CD4-positive, alpha-beta T cell treated with Interleukin-6 for 4 hours (primary cell): Measurements from ENCODE around the gene ECHDC3.
"Not testable (repeated sequence)": the region's sequence is repeated elsewhere in the genome, so short reads cannot be mapped to it uniquely, and the experiment has no call there.

Experiments
- DNase-seq: peaks from one replicate; pipeline ENCODE4 v3.0.0-alpha.2; 2020; ENCODE audit warnings: mixed read lengths

ECHDC3 gene

GRCh38 chr10:11716686-11717085, 25.5 kb upstream of the ECHDC3 start:
- no peak for DNase-seq

GRCh38 chr10:11719496-11720259, 22.5 kb upstream of the ECHDC3 start:
- DNase-seq: no peak

- no peak for DNase-seq
Measured at GRCh38 chr10:11720260-11720741, 21.9 kb upstream of the ECHDC3 start.

GRCh38 chr10:11721806-11722205, 20.4 kb upstream of the ECHDC3 start:
- DNase-seq: no peak

GRCh38 chr10:11723359-11723758, 18.8 kb upstream of the ECHDC3 start:
- DNase-seq: no peak

DNA sequence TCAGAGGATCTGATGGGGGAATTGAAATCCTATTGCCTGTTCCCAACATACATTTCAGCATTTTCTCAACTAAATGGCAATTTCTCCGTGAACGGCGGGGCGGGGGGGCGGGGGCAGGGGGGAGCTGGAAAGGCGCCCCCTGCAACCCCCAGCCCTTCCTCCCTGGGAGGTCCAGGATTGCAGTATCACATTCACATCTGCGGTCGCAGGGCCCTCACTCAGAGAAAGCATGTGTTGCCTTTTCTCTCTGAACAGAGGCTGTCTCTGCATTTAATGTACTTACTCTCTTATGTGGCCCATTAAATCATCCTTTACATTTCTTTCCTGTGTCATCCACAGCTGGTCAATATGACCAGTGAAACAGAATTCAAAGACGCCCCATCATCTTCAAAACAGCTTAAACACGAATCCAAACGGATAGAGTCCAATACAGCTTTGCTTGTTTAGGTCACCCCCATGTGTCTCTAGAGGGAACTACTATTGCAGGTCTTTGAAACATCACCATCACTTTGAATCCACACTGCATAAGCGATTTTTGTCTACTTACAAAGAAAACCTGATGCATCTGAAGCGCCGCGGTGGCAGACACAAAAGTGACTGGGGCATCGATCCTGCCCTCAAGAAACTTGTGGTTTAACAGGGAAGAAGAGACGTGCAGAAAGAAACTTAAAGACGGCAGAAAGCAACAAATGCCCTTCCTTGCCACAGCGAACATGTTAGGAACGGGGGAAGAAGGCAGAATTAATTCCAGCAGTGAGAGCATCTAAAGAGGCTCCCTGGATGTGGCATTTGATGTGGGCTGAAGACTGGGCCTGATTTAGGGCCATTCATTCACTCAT, 17.0 kb upstream of the ECHDC3 start:
- DNase-seq: no peak

- DNase-seq: no peak
Measured at GRCh38 chr10:11725912-11726311, 16.3 kb upstream of the ECHDC3 start.

- DNase-seq: no peak
Measured at GRCh38 chr10:11727563-11727962, 14.6 kb upstream of the ECHDC3 start.

DNA sequence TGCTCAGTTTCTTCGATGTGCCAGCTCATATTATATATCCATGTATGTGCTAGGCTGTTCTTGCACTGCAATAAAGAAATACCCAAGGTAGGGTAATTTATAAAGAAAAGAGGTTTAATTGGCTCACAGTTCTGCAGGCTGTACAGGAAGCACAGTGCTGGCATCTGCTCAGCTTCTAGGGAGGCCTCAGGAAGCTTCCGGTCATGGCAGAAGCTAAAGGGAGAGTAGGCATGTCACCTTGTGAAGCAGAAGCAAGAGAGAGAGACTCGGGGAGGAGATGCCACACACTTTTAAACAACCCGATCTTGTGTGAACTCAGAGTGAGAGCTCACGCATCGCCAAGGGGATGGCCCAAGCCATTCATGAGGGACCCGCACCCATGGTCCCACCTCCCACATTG, 13.8 kb upstream of the ECHDC3 start:
- DNase-seq: no peak

- DNase-seq: no peak
Measured at GRCh38 chr10:11729790-11730315, 12.3 kb upstream of the ECHDC3 start.

DNA sequence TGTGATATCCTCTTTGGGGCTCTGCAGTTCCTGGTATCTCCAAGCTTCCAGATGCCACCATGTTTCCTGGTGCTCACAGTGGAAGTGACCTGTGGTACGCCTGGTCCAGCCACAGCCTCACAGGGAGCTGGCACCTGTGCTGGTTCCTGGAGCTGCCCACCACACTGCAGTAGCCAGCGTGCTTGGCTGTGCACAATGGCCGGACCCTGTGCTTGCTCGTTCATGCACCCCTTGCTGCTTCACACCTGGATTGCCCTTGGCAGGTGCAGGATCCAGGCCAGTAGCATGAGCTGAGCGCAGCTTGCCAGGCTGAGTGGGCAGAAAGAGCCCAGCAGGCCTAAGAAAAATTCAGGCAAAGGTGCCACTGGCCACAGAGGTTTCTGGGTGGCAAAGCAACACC, 11.4 kb upstream of the ECHDC3 start:
- DNase-seq: no peak

GRCh38 chr10:11736767-11737166, 5.4 kb upstream of the ECHDC3 start:
- DNase-seq: not testable (repeated sequence)

- not testable (repeated sequence) for DNase-seq
Measured at GRCh38 chr10:11737258-11738032, 4.7 kb upstream of the ECHDC3 start.

DNA sequence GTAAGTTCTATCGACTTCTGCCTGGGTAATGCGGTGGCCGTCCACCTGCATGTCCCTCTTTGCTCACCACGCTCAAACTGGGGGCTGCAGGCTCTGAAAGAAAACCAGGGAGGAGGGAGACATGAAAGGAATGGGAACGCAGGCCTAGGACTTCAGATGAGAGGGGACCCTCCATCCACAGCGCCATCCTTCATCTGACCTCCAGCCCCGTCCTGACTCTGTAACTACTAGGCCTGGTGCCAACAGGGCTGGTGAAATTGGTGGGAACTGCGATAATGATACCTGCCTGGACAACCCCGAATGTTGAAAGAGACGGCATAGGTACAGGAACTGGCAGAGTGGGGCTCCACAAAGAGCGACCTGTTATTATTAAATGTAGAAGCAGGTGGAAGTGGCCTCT, 1.3 kb upstream of the ECHDC3 start:
- DNase-seq: no peak

DNA sequence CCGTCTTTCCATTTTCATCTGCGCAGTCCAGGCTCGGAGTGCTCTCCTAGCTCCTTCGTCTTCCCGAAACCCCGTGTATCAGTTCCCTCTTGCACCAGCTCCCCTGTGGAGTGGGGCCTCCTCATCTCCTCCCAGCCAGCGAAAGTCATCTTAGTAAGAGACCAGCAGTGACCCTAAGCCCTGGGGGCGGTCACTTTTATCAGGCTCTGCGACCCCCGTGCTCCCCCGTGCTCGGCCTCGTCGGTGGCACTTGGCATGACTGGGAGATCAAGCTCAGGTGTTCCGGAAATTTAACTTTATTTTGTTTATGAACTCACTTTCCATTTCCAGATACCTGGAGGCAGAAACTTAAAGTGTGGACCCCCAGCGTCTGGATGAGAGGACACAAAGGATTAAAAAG, 574 bp upstream of the ECHDC3 start:
- DNase-seq: no peak

DNA sequence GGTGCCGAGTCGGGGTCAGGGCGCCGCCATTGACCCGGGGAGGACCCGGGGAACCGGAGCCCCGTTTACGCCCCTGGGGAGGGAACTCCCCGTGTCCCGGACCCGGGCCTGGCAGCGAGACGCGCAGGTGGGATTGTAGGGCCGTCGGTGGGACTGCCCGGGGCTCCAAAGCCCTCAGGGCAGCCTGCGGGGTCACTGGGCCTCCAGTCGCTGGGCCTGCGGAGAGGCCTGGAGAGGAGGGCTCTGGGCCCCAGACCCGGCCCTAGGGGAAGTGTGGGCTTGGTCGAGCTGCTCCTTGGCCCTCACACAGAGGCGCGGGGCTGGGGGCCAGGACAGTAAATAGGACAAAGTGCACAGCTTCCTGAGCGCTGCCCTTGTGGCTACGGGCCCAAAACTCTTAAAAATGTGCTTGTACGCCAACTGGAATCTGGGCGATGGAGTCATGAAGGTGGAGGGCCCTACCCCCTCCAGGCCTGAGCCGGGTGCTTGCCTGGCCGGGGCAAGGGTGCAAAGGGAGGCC, 657 bp downstream of the ECHDC3 start:
- no peak for DNase-seq

GRCh38 chr10:11743461-11744338, 1.5 kb downstream of the ECHDC3 start:
- no peak for DNase-seq

GRCh38 chr10:11745045-11745444, 2.9 kb downstream of the ECHDC3 start:
- no peak for DNase-seq

DNA sequence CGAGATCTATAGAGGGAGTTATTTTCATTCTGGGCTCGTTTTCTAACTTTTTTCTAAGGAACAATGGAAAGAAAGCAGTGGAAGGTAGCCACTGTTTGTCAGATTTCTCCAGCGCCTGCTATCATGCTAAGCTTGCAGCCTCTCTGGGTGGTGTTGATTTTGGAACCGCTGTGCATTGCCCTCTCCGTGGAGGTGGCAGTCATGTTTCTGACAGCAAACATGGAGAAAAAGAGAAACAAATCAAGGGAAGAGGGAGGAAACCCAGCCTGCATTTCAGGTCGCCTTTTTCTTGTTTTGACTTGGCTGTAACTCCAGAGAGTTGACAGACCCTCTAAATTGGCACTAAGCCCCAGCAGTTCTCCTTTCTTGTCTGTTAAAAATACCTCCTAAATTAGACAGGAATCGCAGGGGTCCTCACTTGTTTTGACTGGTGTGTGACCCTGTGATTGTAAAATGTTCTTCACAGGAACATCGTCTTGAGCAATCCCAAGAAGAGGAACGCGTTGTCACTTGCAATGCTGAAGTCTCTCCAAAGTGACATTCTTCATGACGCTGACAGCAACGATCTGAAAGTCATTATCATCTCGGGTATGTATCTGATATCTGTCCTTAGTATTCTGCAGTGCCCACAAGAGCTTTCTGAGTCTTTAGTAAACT, 4.8 kb downstream of the ECHDC3 start:
- no peak for DNase-seq

DNA sequence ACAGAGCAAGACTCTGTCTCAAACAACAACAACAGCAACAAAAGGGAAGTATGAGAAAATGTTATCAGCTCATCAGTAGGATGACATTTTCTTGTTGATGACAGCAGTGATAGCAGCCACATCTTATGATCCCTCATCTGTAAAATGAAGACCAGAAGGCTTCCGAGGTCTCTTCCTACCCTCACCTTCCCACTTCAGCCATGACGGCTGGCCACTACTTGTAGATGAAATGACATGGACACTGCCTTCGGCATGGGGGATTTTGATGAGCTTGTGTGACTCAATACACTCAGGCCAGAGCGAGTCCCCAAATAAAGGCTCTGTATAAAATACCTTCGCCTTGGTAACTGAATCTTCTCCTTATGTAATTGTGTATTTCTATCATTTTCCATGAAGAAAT, 6.7 kb downstream of the ECHDC3 start:
- DNase-seq: no peak

- DNase-seq: no peak
Measured at GRCh38 chr10:11750420-11750819, 8.2 kb downstream of the ECHDC3 start.
